Esophagus squamous epithelium (tissue), 5 donors: ENCODE data around the gene OGA. TPM values are rescaled to one million over a fixed set of nuclear protein-coding genes. Genes with fewer than 3 reads are reported as not detected.

Experiments
- DNase-seq: peaks from one replicate; lab custom pipeline; 2025; lab: John Stamatoyannopoulos, UW
- H3K27ac ChIP-seq, 4 donors: fragments of 200-600 bp; sonication (generic); one replicate each; pipeline ENCODE4 v1.5.1; 2016 to 2019; ENCODE audit warnings: mild to moderate bottlenecking in 1 of 4
- H3K27me3 ChIP-seq, 4 donors: fragments of 200-600 bp; sonication (generic); 1 replicate in 3 of 4; 2 replicates in 1 of 4; pipeline versions ENCODE4 v1.5.1 to v1.6.0; 2017 to 2021; ENCODE audit warnings: antibody characterized with exemption in 1 of 4
- H3K36me3 ChIP-seq, 3 donors: fragments of 200-600 bp; sonication (generic); one replicate each; pipeline ENCODE4 v1.5.1; 2016 to 2019
- H3K4me1 ChIP-seq, 3 donors: fragments of 200-600 bp; sonication (generic); one replicate each; pipeline ENCODE4 v1.5.1; 2017 to 2019
- H3K4me3 ChIP-seq, 4 donors: fragments of 200-600 bp; sonication (generic); 1 replicate in 3 of 4; 2 replicates in 1 of 4; pipeline ENCODE4 v1.5.1; 2016 to 2019; ENCODE audit warnings: mild to moderate bottlenecking in 2 of 4, moderate library complexity in 1 of 4
- H3K9me3 ChIP-seq, 3 donors: fragments of 200-600 bp; sonication (generic); one replicate each; pipeline ENCODE4 v1.5.1; 2016 to 2019
- POLR2A ChIP-seq, 4 donors: fragments of 450-650 bp; IDR thresholded peaks; one replicate each; pipeline ENCODE4 v1.6.1; 2017; ENCODE audit warnings: antibody characterized with exemption in 4 of 4, mild to moderate bottlenecking in 4 of 4, moderate library complexity in 3 of 4
- WGBS, 2 donors: methylation state at CpG; one replicate each; pipeline ENCODE4 v1.1.5; 2018; 5-methylcytosine and 5-hydroxymethylcytosine counted together
- intact Hi-C: fragments of 100-400 bp; cut with DNase I; formaldehyde crosslinking; loops from one replicate; pipeline ENCODE4 v1.15.0; 2022
- total RNA-seq, 4 donors: library from RNA; depleted of rRNA; stranded (reverse); fragments of >200 nt; gene quantifications; one replicate each; pipeline ENCODE4 v1.1.0, GENCODE V29; 2016
- TF ChIP-seq, protein P1 (sequence below), 6 experiments: fragments of 450-650 bp in 4 of 6; fragments of 200-600 bp in 2 of 6; sonication (generic) in 2 of 6; IDR thresholded peaks; one replicate each; pipeline ENCODE4 v1.5.1; 2016 to 2019; ENCODE audit warnings: antibody characterized with exemption in 6 of 6, mild to moderate bottlenecking in 4 of 6, moderate library complexity in 4 of 6
- donor health status: DM: yes; HTN: yes; CAD: no.

The OGA gene
- total RNA-seq, 4 donors from 2014 or later = 44.2 to 121 (median 60.7) TPM

DNA sequence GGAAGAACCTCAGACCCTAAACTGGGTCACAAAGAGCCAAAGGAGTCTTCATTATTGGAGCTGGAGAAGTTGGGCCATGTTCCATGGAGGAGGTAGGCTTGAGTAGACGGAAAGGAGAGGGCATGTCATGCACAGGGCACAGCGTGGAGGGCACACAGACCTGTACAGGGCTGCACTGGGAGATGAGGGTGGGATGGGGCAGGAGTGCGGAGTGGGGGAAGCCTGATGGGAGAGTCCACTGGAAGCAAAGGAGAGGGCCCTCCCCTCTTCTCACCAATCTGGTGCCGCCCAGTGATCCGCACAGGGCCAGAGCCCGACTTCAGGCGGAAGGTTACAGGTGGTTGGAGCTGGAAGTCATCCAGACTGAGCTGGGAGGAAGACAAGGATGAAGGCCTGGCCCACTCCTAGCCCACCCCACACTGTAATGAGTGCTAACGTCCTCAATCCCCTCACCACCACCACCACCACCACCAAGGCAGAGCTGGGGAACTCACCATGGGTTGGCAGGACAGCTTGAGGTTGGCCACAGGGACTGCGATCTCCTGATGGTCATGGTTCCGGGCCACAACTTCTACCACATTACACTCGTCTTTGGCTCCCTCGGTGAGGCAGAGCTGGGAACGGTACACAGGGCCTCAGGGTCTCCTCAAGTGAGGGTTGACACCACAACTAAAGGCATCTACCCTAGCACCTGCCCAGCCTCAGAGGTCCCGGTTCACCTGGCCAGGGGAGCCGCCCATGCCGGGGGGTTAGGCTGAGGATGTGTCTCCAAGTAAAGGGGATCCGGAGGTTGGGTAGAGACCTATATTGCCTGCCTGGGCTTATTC, 36.0 kb downstream of the OGA start:
- peaks cover 0 to 26% (median 1%) of the 10 kb centered on the region in 4 donors for H3K27me3 ChIP-seq
- peaks cover 36 to 67% (median 51%) of the 10 kb centered on the region in 3 donors for H3K4me1 ChIP-seq
- no peaks in the 10 kb centered on the region for H3K9me3 ChIP-seq
- peak overlapping the region; percentile 57 to 77 (median 76) for H3K4me3 ChIP-seq
- intact Hi-C loops = no loop called here
- 34 to 41% methylated on average over 9 of the region's 17 CpGs for WGBS, 2 donors
- TF ChIP-seq, protein P1, sequence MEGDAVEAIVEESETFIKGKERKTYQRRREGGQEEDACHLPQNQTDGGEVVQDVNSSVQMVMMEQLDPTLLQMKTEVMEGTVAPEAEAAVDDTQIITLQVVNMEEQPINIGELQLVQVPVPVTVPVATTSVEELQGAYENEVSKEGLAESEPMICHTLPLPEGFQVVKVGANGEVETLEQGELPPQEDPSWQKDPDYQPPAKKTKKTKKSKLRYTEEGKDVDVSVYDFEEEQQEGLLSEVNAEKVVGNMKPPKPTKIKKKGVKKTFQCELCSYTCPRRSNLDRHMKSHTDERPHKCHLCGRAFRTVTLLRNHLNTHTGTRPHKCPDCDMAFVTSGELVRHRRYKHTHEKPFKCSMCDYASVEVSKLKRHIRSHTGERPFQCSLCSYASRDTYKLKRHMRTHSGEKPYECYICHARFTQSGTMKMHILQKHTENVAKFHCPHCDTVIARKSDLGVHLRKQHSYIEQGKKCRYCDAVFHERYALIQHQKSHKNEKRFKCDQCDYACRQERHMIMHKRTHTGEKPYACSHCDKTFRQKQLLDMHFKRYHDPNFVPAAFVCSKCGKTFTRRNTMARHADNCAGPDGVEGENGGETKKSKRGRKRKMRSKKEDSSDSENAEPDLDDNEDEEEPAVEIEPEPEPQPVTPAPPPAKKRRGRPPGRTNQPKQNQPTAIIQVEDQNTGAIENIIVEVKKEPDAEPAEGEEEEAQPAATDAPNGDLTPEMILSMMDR (IDR thresholded peaks at IDR 0.05) = no peak
- no peak for TF ChIP-seq POLR2A (IDR thresholded peaks at IDR 0.05)
- peak overlapping the region in 2 of 4 donors; percentile 71 to 74 for H3K27ac ChIP-seq
- DNase-seq = no peak
- H3K36me3 ChIP-seq = peaks cover 0 to 34% (median 12%) of the 10 kb centered on the region in 3 donors

DNA sequence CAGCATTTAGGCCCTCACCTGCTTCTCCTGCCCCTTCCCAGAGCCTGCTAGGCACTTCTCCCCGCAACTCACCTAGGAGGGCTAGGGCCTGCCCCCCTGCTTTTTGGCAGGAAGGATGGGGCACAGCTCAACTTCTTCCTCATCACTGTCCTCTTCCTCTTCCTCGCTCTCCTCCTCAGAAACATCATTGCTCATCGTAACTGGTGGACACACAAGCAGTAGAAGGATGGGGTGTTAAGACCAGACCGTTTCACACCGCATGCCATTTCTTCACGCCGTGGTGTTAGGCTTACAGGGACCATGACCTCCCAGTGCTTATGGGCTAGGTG, 36.6 kb downstream of the OGA start:
- peaks cover 3 to 32% (median 6%) of the 10 kb centered on the region in 4 donors for H3K27me3 ChIP-seq
- DNase-seq = no peak
- no peak overlapping the region for H3K4me3 ChIP-seq
- H3K36me3 ChIP-seq = peaks cover 0 to 28% (median 6%) of the 10 kb centered on the region in 3 donors
- no peaks in the 10 kb centered on the region for H3K9me3 ChIP-seq
- H3K4me1 ChIP-seq = peaks cover 36 to 68% (median 51%) of the 10 kb centered on the region in 3 donors
- WGBS, 2 donors = 65 to 68% methylated on average over 6 to 7 of the region's 7 CpGs
- intact Hi-C loops = no loop called here
- TF ChIP-seq, protein P1 (IDR thresholded peaks at IDR 0.05) = no peak
- TF ChIP-seq POLR2A (IDR thresholded peaks at IDR 0.05) = no peak
- no peak overlapping the region for H3K27ac ChIP-seq

DNA sequence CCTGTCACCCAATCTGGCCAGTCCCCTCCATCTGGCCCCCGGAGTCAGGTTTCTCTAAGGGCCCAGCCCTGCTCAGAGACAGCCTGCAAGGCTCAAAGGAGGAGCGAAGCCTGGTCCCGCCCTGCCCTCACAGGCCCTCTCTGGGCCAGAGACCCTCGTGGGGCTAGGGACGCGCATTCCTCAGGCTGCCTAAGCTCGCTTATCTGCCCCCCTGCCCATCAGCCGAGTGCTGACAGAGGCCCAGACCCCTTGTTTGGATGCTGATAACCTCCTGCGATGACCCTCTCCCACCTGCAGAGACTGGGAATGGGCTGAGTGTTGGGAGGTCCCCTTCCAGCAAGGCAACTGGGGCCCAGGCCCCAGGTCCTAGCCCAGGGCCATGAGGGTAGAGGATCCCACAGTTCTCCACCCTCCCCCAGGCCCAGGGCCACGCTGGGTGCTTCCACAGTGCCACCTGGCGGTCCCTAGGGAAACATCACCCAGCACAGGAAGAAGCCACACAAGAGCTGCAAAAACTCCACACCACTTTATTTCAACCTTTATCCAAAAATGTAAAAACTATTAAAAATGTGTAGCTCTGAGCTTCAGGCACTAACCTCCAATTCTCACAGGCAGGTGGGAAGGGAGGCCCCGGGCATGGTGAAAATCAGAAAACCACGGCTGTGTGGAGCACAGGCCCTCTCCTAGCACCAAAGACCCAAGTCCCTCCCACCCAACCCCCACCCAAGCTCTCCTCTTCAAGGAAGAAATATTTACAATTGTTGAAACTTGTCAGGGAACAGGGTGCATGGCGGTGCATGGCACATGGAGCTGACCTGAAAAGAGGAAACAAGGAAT, 37.2 kb downstream of the OGA start:
- DNase-seq = no peak
- Histone ChIP-seq H3K4me1 (peaks cover 41 to 74% (median 51%) of the 10 kb centered on the region in 3 donors), H3K4me3 (no peak overlapping the region), H3K27ac (no peak overlapping the region), H3K9me3 (no peaks in the 10 kb centered on the region), H3K36me3 (peaks cover 0 to 22% (median 5%) of the 10 kb centered on the region in 3 donors), H3K27me3 (peaks cover 6 to 38% (median 9%) of the 10 kb centered on the region in 4 donors)
- intact Hi-C loops = no loop called here
- 26 to 45% methylated on average over 3 to 5 of the region's 14 CpGs for WGBS, 2 donors
- TF ChIP-seq, protein P1 (IDR thresholded peaks at IDR 0.05) = peak; percentile 75 to 92 (median 84)
- no peak for TF ChIP-seq POLR2A (IDR thresholded peaks at IDR 0.05)

DNA sequence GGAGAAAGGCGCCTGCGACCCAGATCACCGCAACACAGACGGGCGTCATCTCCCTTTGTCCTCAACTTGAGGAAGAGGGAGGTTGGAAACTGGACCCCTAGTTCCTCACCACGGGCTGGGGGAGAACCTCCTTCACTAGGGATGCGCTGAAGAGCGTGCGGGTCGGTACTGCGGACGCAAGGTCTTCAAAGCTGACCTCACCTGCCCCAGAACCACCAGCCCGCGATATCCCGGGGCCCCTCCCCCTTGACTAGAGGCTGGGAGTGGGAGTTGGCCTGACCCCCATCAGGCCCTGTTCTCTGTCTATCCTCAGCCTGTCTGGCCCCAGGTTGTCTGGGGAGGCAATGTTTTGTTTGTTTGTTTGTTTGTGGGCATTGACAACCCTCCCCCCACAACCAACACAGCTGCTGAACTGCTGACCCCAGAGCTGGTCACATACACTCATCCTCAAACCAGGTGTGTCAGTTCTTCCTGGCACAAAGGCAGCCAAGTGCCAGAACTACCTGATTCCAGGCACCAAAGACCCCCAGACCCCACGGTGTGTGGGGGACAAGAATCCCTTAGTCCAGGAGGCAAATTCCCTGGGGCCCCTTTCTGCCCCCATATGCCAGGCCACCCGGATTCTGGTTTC, 37.9 kb downstream of the OGA start:
- WGBS, 2 donors = 13% methylated on average over 6 of the region's 17 CpGs; no CpG with 5 or more reads in 1 of the 2 donors
- no peaks in the 10 kb centered on the region for H3K9me3 ChIP-seq
- TF ChIP-seq, protein P1 (IDR thresholded peaks at IDR 0.05) = no peak
- TF ChIP-seq POLR2A (IDR thresholded peaks at IDR 0.05) = no peak
- intact Hi-C loops = no loop called here
- H3K27me3 ChIP-seq = peaks cover 9 to 45% (median 13%) of the 10 kb centered on the region in 4 donors
- peaks cover 0 to 15% (median 0%) of the 10 kb centered on the region in 3 donors for H3K36me3 ChIP-seq
- DNase-seq = no peak
- H3K4me1 ChIP-seq = peaks cover 48 to 81% (median 53%) of the 10 kb centered on the region in 3 donors
- peak overlapping the region; percentile 30 to 67 (median 46) for H3K4me3 ChIP-seq
- no peak overlapping the region for H3K27ac ChIP-seq
